A673 (cell line): ENCODE data around the gene GNA15. TPM values are rescaled to one million over a fixed set of nuclear protein-coding genes. Genes with fewer than 3 reads are reported as not detected.

Experiments used
- BruUV-seq: library from RNA; stranded (reverse); fragments of 400-500 nt; replicated peaks from 2 replicates; lab custom pipeline; 2021; lab: Mats Ljungman, UMichigan
- CTCF ChIA-PET: fragments of 300-600 bp; sonication (Branson Sonifier 250); formaldehyde crosslinking; loops from one replicate; lab custom pipeline; 2022; ENCODE audit warnings: antibody characterized with exemption; lab: Charles Lee
- POLR2A ChIA-PET: fragments of 300-600 bp; sonication (Branson Sonifier 250); formaldehyde crosslinking; loops from one replicate; lab custom pipeline; 2022; ENCODE audit warnings: antibody characterized with exemption; ENCODE audit not compliant: low non-redundant PET; lab: Charles Lee
- DNase-seq: peaks from one replicate; pipeline ENCODE4 v3.0.0-alpha.2; 2015; ENCODE audit warnings: low spot score
- H3K27ac ChIP-seq: fragments of 200-600 bp; sonication (generic); 2 replicates; pipeline ENCODE4 v1.5.1; 2016; ENCODE audit warnings: mixed run types, low read depth, mild to moderate bottlenecking, mixed read lengths, antibody characterized with exemption, low read length; ENCODE audit not compliant: poor library complexity, severe bottlenecking
- H3K27me3 ChIP-seq: fragments of 200-600 bp; sonication (generic); replicated peaks from 2 replicates; pipeline ENCODE4 v1.6.1; 2017; ENCODE audit warnings: mixed run types, low read depth, mild to moderate bottlenecking, mixed read lengths, antibody characterized with exemption, low read length; ENCODE audit not compliant: insufficient read depth, poor library complexity
- H3K36me3 ChIP-seq: fragments of 200-600 bp; sonication (generic); 2 replicates; pipeline ENCODE4 v1.6.1; 2016; ENCODE audit warnings: mixed run types, mild to moderate bottlenecking, mixed read lengths, antibody characterized with exemption, low read length; ENCODE audit not compliant: insufficient read depth, poor library complexity, severe bottlenecking
- H3K4me1 ChIP-seq: fragments of 200-600 bp; sonication (generic); 2 replicates; pipeline ENCODE4 v1.6.1; 2017; ENCODE audit warnings: mixed run types, mild to moderate bottlenecking, mixed read lengths, antibody characterized with exemption, low read length; ENCODE audit not compliant: insufficient read depth, poor library complexity, severe bottlenecking
- H3K4me3 ChIP-seq: fragments of 200-600 bp; sonication (generic); 2 replicates; pipeline ENCODE4 v1.5.1; 2016; ENCODE audit warnings: low read depth, mixed run types, mild to moderate bottlenecking, mixed read lengths, low read length; ENCODE audit not compliant: poor library complexity, severe bottlenecking
- H3K9me3 ChIP-seq: fragments of 200-600 bp; sonication (generic); 2 replicates; pipeline ENCODE4 v1.6.1; 2016; ENCODE audit warnings: mixed run types, low read depth, mild to moderate bottlenecking, mixed read lengths, antibody characterized with exemption, low read length; ENCODE audit not compliant: poor library complexity, severe bottlenecking
- CTCF ChIP-seq: fragments of 300-800, 200-600 bp; sonication (generic); conservative IDR thresholded peaks from 2 replicates; pipeline ENCODE4 v1.5.1; 2017; ENCODE audit warnings: low read depth, mild to moderate bottlenecking, antibody characterized with exemption, low read length, moderate library complexity, mixed read lengths
- EZH2 ChIP-seq: fragments of 200-600 bp; sonication (generic); IDR thresholded peaks from 2 replicates; pipeline ENCODE4 v1.6.1; 2017; ENCODE audit warnings: borderline replicate concordance, low read depth, mild to moderate bottlenecking, mixed read lengths, antibody characterized with exemption, low read length; ENCODE audit not compliant: poor library complexity, severe bottlenecking
- intact Hi-C: fragments of 100-400 bp; cut with micrococcal nuclease; formaldehyde crosslinking; loops from one replicate; pipeline ENCODE4 v1.10.0; 2022; ENCODE audit not compliant: unreplicated experiment
- total RNA-seq: library from RNA; stranded (reverse); gene quantifications from 2 replicates; pipeline ENCODE4 v1.2.3, GENCODE V29; 2021

The GNA15 gene
- total RNA-seq, 1 experiment from 2014 or later, result 0.26 TPM

GRCh38 chr19:3145909-3146676 lies 10.3 kb downstream of the GNA15 start:
- no peaks in the 10 kb centered on the region for H3K9me3 ChIP-seq
- ChIA-PET CTCF (no interaction called here), POLR2A (no interaction called here)
- BruUV-seq, result no TSS peak
- intact Hi-C loops, result no loop called here
- no peak overlapping the region for H3K4me3 ChIP-seq
- H3K36me3 ChIP-seq, result no peaks in the 10 kb centered on the region
- no peaks in the 10 kb centered on the region for H3K4me1 ChIP-seq
- no peak for TF ChIP-seq EZH2
- no peak for TF ChIP-seq CTCF
- no peak overlapping the region for H3K27ac ChIP-seq
- DNase-seq, result no peak
- no peaks in the 10 kb centered on the region for H3K27me3 ChIP-seq

GRCh38 chr19:3146677-3147100 lies 10.9 kb downstream of the GNA15 start:
- no peaks in the 10 kb centered on the region for H3K9me3 ChIP-seq
- no TSS peak for BruUV-seq
- no peaks in the 10 kb centered on the region for H3K4me1 ChIP-seq
- no peak for DNase-seq
- H3K36me3 ChIP-seq, result no peaks in the 10 kb centered on the region
- CTCF ChIA-PET, result no interaction called here
- intact Hi-C loops, result no loop called here
- H3K27ac ChIP-seq, result no peak overlapping the region
- H3K27me3 ChIP-seq, result no peaks in the 10 kb centered on the region
- POLR2A ChIA-PET, result interaction anchor here (0.7 kb wide), 1 partner anchor 188 kb away, joined by 5 read pairs; no protein-coding TSS in a partner anchor
- TF ChIP-seq EZH2 (no peak), CTCF (peak; percentile 77)
- no peak overlapping the region for H3K4me3 ChIP-seq

GRCh38 chr19:3148503-3148902 lies 12.7 kb downstream of the GNA15 start:
- BruUV-seq, result no TSS peak
- Histone ChIP-seq H3K4me3 (no peak overlapping the region), H3K9me3 (no peaks in the 10 kb centered on the region), H3K4me1 (no peaks in the 10 kb centered on the region), H3K27me3 (no peaks in the 10 kb centered on the region), H3K27ac (no peak overlapping the region), H3K36me3 (no peaks in the 10 kb centered on the region)
- CTCF ChIA-PET, result no interaction called here
- TF ChIP-seq EZH2 (no peak), CTCF (no peak)
- DNase-seq, result no peak
- intact Hi-C loops, result no loop called here
- POLR2A ChIA-PET, result no interaction called here
